H9 (cell line): ENCODE measurements around the gene FRRS1. TPM values are rescaled to one million over a fixed set of nuclear protein-coding genes. Genes with fewer than 3 reads are reported as not detected.

ENCODE experiments used
- DNase-seq: peaks from one replicate; pipeline ENCODE4 v3.0.0-alpha.2; 2017
- H2AFZ ChIP-seq: one replicate; pipeline ENCODE4 v1.6.1; 2013; ENCODE audit warnings: mild to moderate bottlenecking, low read length, control low read depth, moderate library complexity
- H2AK5ac ChIP-seq: 2 replicates; pipeline ENCODE4 v1.6.1; 2013; ENCODE audit warnings: low read length, control low read depth, mixed read lengths; ENCODE audit not compliant: insufficient read length
- H2BK120ac ChIP-seq: one replicate; pipeline ENCODE4 v1.6.1; 2013; ENCODE audit warnings: low read depth, mild to moderate bottlenecking, low read length, control low read depth, inconsistent platforms; ENCODE audit not compliant: poor library complexity, severe bottlenecking
- H2BK12ac ChIP-seq: 2 replicates; pipeline ENCODE4 v1.6.1; 2013; ENCODE audit warnings: low read length, control low read depth, mixed read lengths, low read depth; ENCODE audit not compliant: insufficient read length
- H2BK15ac ChIP-seq: 2 replicates; pipeline ENCODE4 v1.6.1; 2013; ENCODE audit warnings: low read depth, low read length, control low read depth
- H2BK20ac ChIP-seq: one replicate; pipeline ENCODE4 v1.6.1; 2013; ENCODE audit warnings: low read depth, mild to moderate bottlenecking, low read length, control low read depth, inconsistent platforms; ENCODE audit not compliant: poor library complexity, severe bottlenecking
- H2BK5ac ChIP-seq: 2 replicates; pipeline ENCODE4 v1.6.1; 2013; ENCODE audit warnings: low read length, control low read depth, mixed read lengths; ENCODE audit not compliant: insufficient read length
- H3K14ac ChIP-seq: 2 replicates; pipeline ENCODE4 v1.6.1; 2013; ENCODE audit warnings: low read length, control low read depth; ENCODE audit not compliant: insufficient read depth
- H3K18ac ChIP-seq: 2 replicates; pipeline ENCODE4 v1.6.1; 2013; ENCODE audit warnings: low read depth, mild to moderate bottlenecking, mixed read lengths, low read length, control low read depth; ENCODE audit not compliant: insufficient read length
- H3K23ac ChIP-seq: 2 replicates; pipeline ENCODE4 v1.6.1; 2013; ENCODE audit warnings: low read length, control low read depth, mixed read lengths, low read depth; ENCODE audit not compliant: insufficient read length
- H3K23me2 ChIP-seq: 2 replicates; pipeline ENCODE4 v1.6.1; 2013; ENCODE audit warnings: low read depth, mild to moderate bottlenecking, mixed read lengths, low read length, control low read depth; ENCODE audit not compliant: insufficient read length, poor library complexity, severe bottlenecking
- H3K27ac ChIP-seq: 2 replicates; pipeline ENCODE4 v1.5.1; 2013; ENCODE audit warnings: low read length, control low read depth, mixed read lengths, low read depth; ENCODE audit not compliant: insufficient read length
- H3K27me3 ChIP-seq: 2 replicates; pipeline ENCODE4 v1.6.1; 2013; ENCODE audit warnings: low read length, control low read depth, inconsistent platforms; ENCODE audit not compliant: insufficient read depth
- H3K4ac ChIP-seq: 2 replicates; pipeline ENCODE4 v1.6.1; 2013; ENCODE audit warnings: low read depth, mild to moderate bottlenecking, control low read depth, inconsistent platforms, low read length, moderate library complexity
- H3K4me1 ChIP-seq: 2 replicates; pipeline ENCODE4 v1.6.1; 2013; ENCODE audit warnings: low read length, control low read depth, inconsistent platforms; ENCODE audit not compliant: insufficient read depth
- H3K4me2 ChIP-seq: 2 replicates; pipeline ENCODE4 v1.6.1; 2013; ENCODE audit warnings: low read length, control low read depth, mixed read lengths; ENCODE audit not compliant: insufficient read length, insufficient read depth
- H3K56ac ChIP-seq: 2 replicates; pipeline ENCODE4 v1.6.1; 2013; ENCODE audit warnings: low read depth, mild to moderate bottlenecking, mixed read lengths, low read length, control low read depth; ENCODE audit not compliant: insufficient read length
- H3K79me1 ChIP-seq: 2 replicates; pipeline ENCODE4 v1.6.1; 2013; ENCODE audit warnings: low read depth, mild to moderate bottlenecking, moderate library complexity, low read length, control low read depth, inconsistent platforms; ENCODE audit not compliant: insufficient read depth, poor library complexity, severe bottlenecking
- H3K79me2 ChIP-seq: 2 replicates; pipeline ENCODE4 v1.6.1; 2013; ENCODE audit warnings: low read length, control low read depth, inconsistent platforms; ENCODE audit not compliant: insufficient read depth
- H3K9ac ChIP-seq: 2 replicates; pipeline ENCODE4 v1.6.1; 2013; ENCODE audit warnings: low read length, control low read depth, mixed read lengths; ENCODE audit not compliant: insufficient read length; ENCODE audit errors: extremely low read depth
- H3K9me3 ChIP-seq: one replicate; pipeline ENCODE4 v1.6.1; 2013; ENCODE audit warnings: low read depth, low read length, inconsistent platforms; ENCODE audit not compliant: control insufficient read depth
- H3T11ph ChIP-seq: one replicate; pipeline ENCODE4 v1.6.1; 2013; ENCODE audit warnings: mild to moderate bottlenecking, low read length, control low read depth, inconsistent platforms
- H4K20me1 ChIP-seq: one replicate; pipeline ENCODE4 v1.6.1; 2013; ENCODE audit not compliant: control insufficient read depth, insufficient read length, insufficient read depth
- H4K5ac ChIP-seq: 2 replicates; pipeline ENCODE4 v1.6.1; 2013; ENCODE audit warnings: low read depth, mild to moderate bottlenecking, mixed read lengths, low read length, control low read depth; ENCODE audit not compliant: insufficient read length
- H4K8ac ChIP-seq: replicated peaks from 2 replicates; pipeline ENCODE4 v1.6.1; 2013; ENCODE audit warnings: low read length, control low read depth, mixed read lengths, low read depth; ENCODE audit not compliant: insufficient read length
- H4K91ac ChIP-seq: 2 replicates; pipeline ENCODE4 v1.6.1; 2013; ENCODE audit warnings: low read depth, mild to moderate bottlenecking, moderate library complexity, mixed read lengths, low read length, control low read depth; ENCODE audit not compliant: insufficient read length
- H3K27ac Mint-ChIP-seq, 3 experiments: 2 replicates in 2 of 3; 3 replicates in 1 of 3; pipeline ENCODE4 v1.8.0; 2020 to 2021; ENCODE audit warnings: mixed read lengths in 3 of 3, mild to moderate bottlenecking in 1 of 3, moderate library complexity in 1 of 3
- H3K27me3 Mint-ChIP-seq: 2 replicates; pipeline ENCODE4 v1.8.0; 2021; ENCODE audit warnings: low read depth, mild to moderate bottlenecking, moderate library complexity, mixed read lengths
- H3K36me3 Mint-ChIP-seq, 3 experiments: 2 replicates in 2 of 3; 3 replicates in 1 of 3; pipeline ENCODE4 v1.8.0; 2020 to 2021; ENCODE audit warnings: low read depth in 3 of 3, mixed read lengths in 3 of 3; ENCODE audit not compliant: insufficient read depth in 1 of 3
- H3K4me1 Mint-ChIP-seq, 2 experiments: 2 replicates each; pipeline ENCODE4 v1.8.0; 2020; ENCODE audit warnings: mixed read lengths in 2 of 2
- H3K4me3 Mint-ChIP-seq, 2 experiments: 2 replicates in 1 of 2; 3 replicates in 1 of 2; pipeline ENCODE4 v1.8.0; 2020 to 2021; ENCODE audit warnings: mild to moderate bottlenecking in 2 of 2, mixed read lengths in 2 of 2, moderate library complexity in 1 of 2
- H3K9me3 Mint-ChIP-seq, 2 experiments: 2 replicates in 1 of 2; 3 replicates in 1 of 2; pipeline ENCODE4 v1.8.0; 2020; ENCODE audit warnings: mild to moderate bottlenecking in 2 of 2, mixed read lengths in 2 of 2, moderate library complexity in 1 of 2
- WGBS: extraction: QIAGEN DNeasy Blood & Tissue Kit; methylation state at CpG from one replicate; pipeline ENCODE4 v1.1.7; 2013; ENCODE audit warnings: missing lambda C conversion rate, low lambda C conversion rate, mixed read lengths; ENCODE audit not compliant: insufficient read length; ENCODE audit errors: extremely low coverage; 5-methylcytosine and 5-hydroxymethylcytosine counted together
- total RNA-seq: library from RNA; stranded (reverse); gene quantifications from 2 replicates; pipeline ENCODE4 v1.2.1, GENCODE V29; 2021
- TF ChIP-seq, protein P1 (sequence below): fragments of 200-600 bp; sonication (generic); conservative IDR thresholded peaks from 3 replicates; pipeline ENCODE4 v1.8.0; 2021; ENCODE audit warnings: antibody characterized with exemption, mild to moderate bottlenecking

FRRS1 gene
- total RNA-seq, 1 experiment from 2014 or later = 5.6 TPM

DNA sequence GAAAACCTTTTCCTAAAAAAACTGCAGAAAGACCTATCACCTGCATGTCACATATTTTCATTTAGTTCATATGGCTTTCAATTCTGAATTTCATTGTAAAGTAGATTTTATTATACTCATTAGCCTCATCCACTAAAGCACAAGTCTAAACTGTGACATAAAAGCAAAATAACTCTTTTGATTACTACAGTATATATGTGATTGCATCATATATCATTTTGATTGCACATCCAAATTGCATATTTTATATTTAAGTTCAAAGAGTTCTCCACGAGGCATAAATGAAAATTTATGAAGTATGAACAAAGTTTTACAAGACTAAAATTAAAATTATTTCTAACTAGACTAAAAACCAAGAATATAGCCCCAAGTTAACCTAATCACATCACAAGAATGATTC is 101.2 kb downstream of the FRRS1 start:
- Histone ChIP-seq H3K9me3 (no peaks in the 10 kb centered on the region), H4K8ac (no peak overlapping the region), H2BK5ac (no peak overlapping the region), H3K27ac (no peak overlapping the region), H3K14ac (no peak overlapping the region), H2BK12ac (no peak overlapping the region), H2AFZ (no peak overlapping the region), H4K20me1 (no peaks in the 10 kb centered on the region), H3K4ac (no peak overlapping the region), H2AK5ac (no peak overlapping the region), H3K23me2 (no peaks in the 10 kb centered on the region), H3K4me1 (no peaks in the 10 kb centered on the region; the same call in 1 of the 2 replicates), H4K91ac (no peak overlapping the region), H2BK15ac (no peak overlapping the region), H3K4me2 (no peak overlapping the region), H4K5ac (no peak overlapping the region), H3K18ac (no peak overlapping the region), H3K79me1 (no peaks in the 10 kb centered on the region), H3K23ac (no peak overlapping the region), H3K9ac (no peak overlapping the region), H3K27me3 (no peaks in the 10 kb centered on the region), H3K79me2 (no peaks in the 10 kb centered on the region), H3K56ac (no peak overlapping the region), H2BK120ac (no peak overlapping the region), H3T11ph (no peak overlapping the region), H2BK20ac (no peak overlapping the region)
- TF ChIP-seq, protein P1, sequence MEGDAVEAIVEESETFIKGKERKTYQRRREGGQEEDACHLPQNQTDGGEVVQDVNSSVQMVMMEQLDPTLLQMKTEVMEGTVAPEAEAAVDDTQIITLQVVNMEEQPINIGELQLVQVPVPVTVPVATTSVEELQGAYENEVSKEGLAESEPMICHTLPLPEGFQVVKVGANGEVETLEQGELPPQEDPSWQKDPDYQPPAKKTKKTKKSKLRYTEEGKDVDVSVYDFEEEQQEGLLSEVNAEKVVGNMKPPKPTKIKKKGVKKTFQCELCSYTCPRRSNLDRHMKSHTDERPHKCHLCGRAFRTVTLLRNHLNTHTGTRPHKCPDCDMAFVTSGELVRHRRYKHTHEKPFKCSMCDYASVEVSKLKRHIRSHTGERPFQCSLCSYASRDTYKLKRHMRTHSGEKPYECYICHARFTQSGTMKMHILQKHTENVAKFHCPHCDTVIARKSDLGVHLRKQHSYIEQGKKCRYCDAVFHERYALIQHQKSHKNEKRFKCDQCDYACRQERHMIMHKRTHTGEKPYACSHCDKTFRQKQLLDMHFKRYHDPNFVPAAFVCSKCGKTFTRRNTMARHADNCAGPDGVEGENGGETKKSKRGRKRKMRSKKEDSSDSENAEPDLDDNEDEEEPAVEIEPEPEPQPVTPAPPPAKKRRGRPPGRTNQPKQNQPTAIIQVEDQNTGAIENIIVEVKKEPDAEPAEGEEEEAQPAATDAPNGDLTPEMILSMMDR = no peak
- H3K36me3 Mint-ChIP-seq = no peaks in the 10 kb centered on the region
- H3K9me3 Mint-ChIP-seq = no peaks in the 10 kb centered on the region
- no CpG with 5 or more reads among the region's 1 CpG for WGBS
- peaks cover 7 to 10% of the 10 kb centered on the region in 2 experiments; a peak in 3 of 4 replicates for H3K4me1 Mint-ChIP-seq
- no peak overlapping the region for H3K27ac Mint-ChIP-seq
- no peaks in the 10 kb centered on the region for H3K27me3 Mint-ChIP-seq
- H3K4me3 Mint-ChIP-seq = no peak overlapping the region
- DNase-seq = no peak
